ENCODE measurements around the gene HSD17B4.
"Not testable (repeated sequence)": the region's sequence is repeated elsewhere in the genome, so short reads cannot be mapped to it uniquely, and the experiment has no call there.

Gene HSD17B4, protein sequence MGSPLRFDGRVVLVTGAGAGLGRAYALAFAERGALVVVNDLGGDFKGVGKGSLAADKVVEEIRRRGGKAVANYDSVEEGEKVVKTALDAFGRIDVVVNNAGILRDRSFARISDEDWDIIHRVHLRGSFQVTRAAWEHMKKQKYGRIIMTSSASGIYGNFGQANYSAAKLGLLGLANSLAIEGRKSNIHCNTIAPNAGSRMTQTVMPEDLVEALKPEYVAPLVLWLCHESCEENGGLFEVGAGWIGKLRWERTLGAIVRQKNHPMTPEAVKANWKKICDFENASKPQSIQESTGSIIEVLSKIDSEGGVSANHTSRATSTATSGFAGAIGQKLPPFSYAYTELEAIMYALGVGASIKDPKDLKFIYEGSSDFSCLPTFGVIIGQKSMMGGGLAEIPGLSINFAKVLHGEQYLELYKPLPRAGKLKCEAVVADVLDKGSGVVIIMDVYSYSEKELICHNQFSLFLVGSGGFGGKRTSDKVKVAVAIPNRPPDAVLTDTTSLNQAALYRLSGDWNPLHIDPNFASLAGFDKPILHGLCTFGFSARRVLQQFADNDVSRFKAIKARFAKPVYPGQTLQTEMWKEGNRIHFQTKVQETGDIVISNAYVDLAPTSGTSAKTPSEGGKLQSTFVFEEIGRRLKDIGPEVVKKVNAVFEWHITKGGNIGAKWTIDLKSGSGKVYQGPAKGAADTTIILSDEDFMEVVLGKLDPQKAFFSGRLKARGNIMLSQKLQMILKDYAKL
- total RNA-seq = 26.5 to 62.5 reads per million in 2 donors

DNA sequence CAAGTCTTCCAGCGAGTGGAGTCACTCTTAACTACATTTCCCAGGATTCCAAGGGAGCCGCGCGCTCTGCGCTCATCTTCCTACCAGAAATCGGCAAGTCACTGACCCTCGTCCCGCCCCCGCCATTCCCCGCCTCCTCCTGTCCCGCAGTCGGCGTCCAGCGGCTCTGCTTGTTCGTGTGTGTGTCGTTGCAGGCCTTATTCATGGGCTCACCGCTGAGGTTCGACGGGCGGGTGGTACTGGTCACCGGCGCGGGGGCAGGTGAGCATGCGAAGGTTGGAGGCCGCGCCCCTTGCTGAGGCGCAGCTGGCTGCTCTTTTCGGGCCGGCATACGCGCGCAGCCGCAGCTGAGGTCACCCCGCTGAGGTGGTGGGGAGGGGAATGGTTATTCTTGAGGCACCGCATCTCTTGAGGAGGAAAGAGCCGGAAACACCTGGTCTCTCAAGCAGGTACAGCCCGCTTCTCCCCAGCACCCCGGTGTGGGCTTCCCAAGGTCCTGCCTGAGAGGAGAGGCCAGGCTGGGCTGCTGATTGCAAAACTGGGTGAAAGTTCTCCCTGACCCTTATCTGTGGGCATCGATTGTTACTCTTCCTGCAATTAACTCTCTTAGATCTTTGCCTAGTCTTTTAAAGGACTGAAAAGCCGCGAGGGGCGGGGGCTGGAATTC is at the start of gene HSD17B4:
Gene HSD17B4, plus strand, starts transcription at position 125 of the 667 bp plus-strand sequence. Its CDS starts 79 bp downstream, at position 204.
- DNase-seq = peak; percentile 67

DNA sequence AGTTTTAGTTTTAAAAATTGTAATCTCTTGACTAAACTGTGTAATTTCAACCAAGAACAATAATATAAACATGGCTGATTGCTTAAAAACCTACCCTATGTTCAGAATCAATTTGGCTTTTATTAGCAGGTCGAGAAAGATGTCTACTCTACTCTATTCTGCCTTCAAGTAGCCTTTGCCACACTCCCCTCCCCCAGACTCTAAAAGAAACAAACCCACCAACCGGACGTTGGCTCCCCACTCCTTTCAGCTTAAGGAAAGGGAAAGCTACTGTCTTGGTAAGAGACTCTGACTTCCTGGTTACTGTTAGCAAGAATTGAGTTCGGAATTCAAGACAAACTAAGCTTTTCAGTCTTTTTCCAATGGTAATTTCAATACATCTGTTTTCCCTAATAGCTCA is 49.7 kb upstream of the HSD17B4 start:
- no peak for DNase-seq

DNA sequence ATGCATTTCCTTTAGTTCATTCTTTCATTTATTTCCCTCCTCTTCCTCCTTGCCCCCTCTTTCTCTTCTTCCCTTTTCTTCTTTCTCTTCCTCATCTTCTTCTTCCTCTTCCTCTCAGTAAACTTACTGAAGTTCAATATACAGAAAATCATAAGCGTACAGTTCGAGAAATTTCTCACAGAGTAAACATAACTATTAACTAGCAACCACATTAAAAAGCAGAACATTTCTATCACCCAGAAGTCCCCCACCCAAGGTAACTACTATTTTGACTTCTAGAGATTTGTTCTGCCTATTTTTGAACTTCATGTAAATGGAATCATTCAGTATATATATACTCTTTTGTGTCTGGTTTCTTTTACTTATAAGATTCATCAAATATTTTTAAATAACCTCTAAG is 48.3 kb upstream of the HSD17B4 start:
- no peak for DNase-seq

DNA sequence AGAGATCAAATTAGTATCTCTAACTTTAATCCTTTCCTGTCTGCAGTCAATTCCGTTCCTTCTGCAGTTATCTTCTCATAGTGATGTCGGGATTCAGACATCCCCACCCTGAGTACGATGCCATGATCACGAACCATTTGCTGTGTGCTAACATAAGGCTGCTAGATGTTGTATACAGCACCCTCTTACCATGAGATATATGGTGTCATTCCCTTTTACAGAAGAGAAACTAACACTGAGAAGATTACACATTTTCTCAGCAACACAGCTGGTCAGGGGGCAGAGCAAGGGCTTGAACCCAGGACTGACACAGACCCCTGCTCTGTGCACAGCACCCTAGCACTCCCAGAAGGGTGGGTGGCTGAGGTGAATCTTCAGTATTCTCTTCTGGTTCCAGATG is 46.9 kb upstream of the HSD17B4 start:
- no peak for DNase-seq

DNA sequence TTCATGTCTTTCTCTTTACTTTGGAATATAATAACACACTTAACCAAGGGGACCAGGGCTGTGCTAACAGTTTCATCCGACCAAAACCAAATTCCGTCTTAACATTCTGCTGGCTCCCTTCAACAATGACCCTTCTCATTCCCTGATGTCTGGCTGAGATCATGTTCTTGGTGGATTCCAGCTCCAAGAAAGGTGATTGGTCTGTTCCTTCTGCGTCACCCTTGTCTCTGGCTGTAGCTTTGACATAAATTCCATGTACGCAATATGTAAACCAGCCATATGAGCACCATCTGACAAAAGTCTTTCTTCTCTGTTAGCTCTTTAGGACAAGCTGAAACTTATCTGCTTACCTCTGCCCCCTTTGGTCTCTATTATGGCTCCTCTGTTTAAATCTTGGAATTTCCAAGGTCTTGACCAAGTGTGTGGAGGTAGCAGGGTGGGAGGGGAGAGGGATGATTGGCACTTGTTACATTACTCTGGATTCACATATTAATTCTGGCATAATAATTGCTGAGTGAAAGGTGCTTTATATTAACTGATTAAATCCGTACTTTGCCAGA is 45.7 kb upstream of the HSD17B4 start:
- DNase-seq = no peak

DNA sequence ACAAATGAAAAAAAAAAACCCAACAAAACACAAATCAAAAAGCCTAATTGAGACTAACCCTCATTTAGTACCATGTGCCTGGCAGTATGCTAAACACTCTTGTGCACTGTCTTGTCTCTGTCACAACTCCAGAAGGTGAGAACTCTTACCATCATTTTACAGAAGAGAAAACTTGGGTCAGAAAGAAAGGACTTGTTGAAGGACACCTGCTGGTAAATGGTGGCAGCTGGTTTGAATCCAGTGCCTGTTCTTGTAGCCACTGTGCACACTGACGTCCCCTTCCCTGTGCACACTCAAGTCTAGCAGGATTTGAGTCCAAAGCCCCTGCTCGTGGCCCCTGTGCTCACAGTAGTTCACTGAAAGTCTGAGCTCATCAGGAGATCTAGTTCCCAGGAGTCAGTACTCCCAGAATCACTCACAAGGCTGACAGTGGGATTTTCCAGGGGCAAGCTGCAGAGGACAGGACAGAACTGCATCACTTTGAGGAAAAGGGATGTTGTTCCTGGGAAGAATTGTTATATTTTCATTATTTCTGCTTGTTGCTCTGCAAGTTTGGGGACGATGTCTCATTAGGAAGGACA is 43.0 kb upstream of the HSD17B4 start:
- DNase-seq = no peak

DNA sequence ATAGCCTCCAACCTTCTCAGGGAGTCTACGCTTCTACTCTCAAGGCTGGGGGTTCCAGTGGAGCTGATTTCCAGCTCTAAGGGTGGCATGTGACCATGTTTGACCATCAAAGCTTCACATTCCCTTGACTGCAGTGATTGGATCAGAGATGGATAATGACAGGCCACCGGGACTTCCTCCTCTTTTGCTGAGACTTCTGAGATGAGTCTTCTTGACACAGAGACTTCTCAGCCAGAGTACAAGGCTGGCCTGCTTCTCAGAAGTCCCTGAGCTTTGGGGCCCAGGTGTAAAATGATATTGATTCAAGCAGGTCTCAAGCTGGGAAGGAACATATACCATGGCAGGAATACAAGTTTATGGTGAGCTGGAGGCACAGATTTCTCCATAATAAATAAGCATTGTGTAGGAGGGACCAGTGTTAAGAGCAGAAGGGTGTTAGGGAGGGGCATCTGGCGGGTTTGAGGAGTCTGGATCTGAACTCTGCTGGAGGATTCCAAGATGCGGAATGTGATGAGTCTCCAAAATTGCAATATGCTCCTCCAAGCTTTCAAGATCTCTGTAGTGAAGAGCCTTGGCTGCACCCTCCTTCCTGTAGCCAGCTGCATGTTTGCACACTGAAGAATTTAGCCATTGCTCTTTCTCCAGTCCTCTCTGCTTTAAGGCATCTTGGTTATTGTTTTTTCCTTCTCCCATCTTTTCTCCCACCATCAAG is 41.7 kb upstream of the HSD17B4 start:
- DNase-seq = no peak

DNA sequence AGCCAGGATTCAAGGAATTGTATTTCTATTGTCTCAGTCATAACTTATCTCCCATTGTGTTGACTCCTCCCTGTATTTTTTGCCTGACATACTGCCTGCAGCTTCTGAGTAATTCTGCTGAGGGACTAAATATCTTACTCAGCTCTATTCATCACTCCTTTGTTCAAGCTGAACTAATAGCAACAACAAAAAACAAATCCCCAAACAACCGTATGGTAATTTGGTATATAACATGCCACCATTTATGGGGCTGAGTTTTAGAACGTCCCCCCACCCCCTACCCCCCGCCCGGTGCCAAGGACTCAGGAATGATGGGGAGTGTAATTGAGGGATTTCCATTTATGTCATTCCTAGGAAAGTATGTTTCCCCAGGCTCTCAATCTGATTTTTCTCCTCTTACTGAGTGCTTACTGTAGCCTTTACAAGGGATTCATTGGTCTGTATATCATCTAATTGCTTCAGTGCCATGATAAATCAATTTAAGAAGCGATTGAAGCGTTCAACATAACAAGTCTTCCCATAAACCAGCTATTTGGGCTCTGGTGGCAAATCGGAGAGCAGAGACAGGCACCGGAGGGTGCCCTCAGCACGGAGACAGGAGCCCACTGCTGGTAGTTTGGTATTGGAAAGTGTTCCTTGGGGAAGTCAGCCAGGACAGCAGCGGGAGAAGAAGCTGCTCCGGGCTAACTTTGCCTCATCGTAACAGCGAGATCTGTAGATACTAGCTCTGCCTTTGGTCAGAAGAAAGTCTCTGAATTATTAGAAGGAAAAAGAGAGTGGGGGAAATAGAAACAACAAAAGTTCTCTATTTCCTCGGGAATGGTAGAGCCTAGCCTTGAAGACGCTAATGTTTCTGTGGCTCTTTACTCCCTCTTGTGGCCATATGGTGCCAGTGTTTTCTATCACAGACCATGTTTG is 40.7 kb upstream of the HSD17B4 start:
- DNase-seq = peak; percentile 12

DNA sequence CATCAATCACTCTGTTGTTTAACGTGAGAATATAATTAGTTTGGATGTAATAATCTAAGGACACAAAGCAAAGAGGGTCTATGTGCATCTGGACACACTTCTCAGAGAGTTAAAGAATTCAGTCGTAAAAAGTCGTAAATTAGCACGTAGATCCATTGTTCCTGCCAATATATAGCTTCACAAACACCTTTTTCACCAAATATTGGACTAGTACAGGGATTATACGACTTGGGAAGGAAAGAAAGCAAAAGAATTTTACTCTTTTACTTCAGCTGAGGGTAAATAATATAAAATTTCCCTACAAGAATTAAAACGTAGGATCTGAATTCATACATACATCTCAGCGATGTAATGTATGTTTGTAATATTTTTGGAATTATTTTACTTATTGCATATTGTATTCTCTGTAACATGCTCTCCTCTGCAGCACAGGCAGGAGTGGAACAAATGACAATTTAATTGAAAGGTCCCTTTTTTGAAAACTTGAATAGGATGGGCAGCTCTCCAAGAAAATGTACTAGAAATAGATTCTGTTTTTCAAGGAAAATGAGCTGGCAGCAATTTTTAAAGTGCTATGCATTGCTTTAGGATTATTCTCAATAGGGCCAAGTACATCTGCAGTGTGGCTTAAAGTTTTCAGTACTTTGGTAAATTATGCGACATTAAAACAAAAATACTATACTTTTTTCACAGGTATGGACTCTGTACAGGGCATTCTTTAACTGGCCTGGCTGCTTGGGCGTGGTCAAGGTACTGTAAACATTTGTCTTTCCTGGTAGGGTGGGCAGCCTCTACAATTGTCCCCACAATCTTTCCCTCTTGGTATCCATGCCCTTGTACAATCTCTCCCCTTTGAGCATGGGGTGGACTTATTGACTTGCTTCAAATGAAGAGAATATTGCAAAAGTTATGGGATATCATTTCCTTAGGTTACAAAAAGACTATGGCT is 39.7 kb upstream of the HSD17B4 start:
- DNase-seq = no peak

DNA sequence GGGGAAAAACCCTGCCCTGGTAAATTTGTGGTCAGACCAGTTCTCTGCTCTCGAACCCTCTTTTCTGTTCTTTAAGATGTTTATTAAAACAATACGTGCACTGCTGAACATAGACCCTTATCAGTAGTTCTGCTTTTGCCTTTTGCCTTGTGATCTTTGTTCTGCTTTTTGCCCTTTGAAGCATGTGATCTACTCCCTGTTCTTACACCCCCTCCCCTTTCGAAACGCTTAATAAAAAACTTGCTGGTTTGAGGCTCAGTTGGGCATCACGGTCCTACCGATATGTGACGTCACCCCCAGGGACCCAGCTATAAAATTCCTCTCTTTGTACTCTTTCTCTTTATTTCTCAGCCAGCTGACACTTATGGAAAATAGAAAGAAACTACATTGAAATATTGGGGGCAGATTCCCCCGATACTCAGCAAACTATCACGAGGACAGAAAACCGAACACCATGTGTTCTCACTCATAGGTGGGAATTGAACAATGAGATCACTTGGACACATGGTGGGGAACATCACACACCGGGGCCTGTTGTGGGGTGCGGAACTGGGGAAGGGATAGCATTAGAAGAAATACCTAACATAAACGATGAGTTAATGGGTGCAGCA is 38.1 kb upstream of the HSD17B4 start:
- DNase-seq = not testable (repeated sequence)

DNA sequence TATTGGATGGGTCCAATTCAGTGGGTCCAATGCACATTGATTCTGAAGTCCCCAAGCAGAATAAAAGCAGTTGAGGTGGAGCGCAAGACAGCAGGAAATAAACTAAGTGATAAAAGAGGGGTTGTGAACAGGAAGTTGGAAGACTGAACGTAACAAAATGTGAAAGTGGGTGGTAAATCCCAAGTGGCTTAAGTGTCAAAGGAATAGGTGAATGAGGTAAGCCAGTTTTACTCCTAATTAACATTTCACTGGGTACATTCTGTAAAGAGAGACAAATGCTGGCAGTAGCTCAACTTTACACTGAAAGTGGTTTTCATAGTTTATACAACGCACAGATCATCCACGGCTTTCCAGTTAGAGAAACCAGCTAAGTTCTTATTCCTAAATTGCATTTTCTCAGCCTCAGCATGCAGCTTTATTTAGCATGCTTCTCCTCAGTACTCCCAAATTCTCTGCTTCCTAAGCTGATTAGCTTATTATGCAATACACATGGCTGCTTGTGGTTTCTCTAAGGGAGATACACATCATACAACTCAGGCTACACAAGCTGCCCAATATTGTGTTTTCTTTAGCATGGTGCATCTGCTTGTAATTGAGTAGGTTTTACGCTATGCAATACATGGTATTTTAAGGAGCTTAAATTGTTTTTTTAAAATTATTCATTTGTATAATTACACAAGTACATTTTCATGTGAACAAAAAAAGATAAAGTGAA is 34.2 kb upstream of the HSD17B4 start:
- no peak for DNase-seq

DNA sequence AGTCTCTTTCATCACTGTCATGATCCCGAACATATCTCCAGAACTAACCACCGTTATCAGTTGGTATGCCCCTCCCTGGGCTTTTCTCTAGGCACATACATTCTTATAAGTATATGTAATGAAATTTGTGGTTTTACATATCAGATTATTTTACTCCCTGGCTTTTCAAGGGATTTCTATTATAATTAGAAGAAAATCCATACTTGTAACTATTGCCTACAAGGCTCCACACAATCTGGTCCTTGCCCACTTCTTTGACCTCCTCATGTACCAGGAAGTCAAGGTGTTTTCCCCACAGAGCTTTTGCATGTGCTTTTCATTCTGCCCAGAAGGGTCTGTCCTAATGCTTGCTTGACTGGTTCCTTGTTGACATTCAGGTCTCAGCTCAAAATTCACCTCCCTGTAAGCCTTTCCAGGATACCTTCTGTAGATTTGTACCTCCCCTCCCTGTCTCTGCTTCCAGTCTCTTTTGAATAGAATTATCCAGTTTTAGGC is 33.6 kb upstream of the HSD17B4 start:
- no peak for DNase-seq

DNA sequence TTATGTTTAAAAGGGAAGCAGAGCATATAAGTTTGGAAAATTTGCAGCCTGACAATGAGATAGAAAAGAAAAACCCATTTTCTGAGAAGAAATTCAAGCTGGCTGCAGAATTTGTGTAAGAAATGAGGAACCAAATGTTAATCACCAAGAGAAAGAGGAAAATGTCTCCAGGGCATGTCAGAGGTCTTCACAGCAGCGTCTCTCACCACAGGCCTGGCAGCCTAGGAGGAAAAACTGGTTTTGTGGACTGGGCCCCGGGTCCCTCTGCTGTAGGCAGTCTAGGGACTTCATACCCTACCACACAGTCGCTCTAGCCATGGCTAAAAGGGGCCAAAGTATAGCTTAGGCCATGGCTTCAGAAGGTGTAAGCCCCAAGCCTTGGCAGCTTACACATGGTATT is 32.1 kb upstream of the HSD17B4 start:
- DNase-seq = no peak

DNA sequence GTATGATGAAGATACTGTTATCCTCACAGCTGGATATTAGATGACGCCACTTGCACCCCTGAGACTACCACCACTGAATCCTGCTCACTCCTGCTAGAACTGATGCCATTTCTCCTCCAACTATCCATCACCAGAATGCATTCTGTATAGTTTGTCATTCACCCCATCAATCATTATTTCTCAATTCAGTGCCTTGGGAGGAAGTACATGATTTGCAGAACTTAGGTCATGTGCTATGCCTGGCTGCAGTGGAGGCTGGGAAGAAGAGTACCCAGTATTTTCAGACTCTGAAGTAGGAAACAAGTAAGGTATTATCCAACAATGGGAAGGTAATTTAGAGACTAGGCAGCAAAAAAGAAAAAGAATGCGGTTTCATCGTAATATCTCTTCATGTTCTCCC is 26.2 kb upstream of the HSD17B4 start:
- DNase-seq = no peak

DNA sequence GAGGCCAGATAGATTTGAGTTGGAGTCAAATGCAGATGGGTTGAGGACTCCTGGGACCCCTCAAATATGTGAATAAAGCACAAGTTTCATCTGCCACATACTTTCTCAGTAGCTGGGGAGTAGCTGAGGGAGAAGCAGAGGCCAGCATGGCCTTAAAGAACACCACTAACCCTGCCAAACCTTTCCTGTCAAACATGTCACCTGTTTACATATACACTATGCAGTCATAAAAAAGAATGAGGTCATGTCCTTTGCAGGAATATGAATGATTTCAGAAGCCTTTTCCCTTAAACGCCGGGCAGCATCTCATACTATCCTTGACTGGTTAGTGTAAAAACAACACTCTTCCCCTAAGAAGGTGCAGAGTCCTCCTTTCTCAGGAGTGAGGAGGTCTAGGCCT is 25.2 kb upstream of the HSD17B4 start:
- no peak for DNase-seq

DNA sequence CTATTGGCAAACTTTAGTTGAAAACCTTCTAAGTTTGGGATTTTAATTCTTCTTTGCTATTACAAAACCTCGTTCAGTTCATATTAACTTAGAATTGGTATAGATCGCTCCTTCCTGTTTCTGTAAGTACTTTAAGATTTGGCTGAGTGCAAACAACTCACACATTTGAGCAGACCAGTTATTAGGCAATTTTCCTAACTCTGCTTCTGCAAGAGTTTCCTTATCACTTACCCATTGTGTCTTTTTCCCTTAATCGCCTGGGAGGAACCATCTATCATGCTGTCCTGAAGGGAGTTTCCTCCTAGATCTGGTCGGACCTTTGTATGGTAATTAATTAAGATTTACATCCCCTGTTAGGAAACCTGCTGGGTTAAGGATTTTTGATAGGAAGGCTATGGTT is 24.7 kb upstream of the HSD17B4 start:
- not testable (repeated sequence) for DNase-seq

DNA sequence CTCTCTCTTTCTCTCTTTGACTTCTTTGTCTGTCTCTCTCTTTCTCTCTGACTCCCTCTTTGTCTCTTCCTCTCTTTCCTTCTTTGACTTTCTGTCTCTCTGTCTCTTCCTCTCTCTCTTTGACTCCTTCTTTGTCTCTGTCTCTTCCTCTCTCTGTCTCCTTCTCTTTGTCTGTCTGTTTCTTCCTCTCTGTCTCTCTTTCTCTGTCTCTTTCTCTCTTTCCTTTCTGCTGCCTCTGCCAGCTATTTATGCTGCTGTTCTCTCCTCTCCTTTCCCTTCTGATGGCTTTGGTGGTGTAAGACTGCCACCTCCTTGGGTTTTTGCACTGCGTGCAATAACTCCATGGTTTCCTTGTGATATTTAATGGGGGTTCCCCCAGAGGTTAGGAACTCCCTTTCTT is 24.1 kb upstream of the HSD17B4 start:
- not testable (repeated sequence) for DNase-seq

DNA sequence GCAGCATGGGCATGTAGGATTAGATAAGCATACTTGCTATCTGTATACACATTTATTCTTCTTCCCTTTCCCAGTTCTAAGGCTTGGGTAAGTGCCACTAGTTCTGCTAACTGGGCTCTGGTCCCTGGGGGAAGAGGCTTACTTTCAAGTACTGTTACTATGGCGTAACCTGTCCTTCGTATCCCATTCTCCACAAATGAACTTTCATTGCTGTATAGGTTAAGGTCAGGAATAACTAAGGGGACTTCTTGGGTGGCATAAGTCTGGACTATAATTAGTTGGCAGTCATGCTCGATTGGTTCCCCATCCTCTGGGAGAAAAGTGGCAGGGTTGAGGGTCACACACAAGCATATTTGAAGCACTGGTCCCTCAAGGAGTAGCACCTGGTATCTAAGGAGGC is 23.7 kb upstream of the HSD17B4 start:
- DNase-seq = not testable (repeated sequence)

Measured in T-helper 9 cell (primary cell).